ENCODE results near the gene CNTNAP2. TPM values are rescaled to one million over a fixed set of nuclear protein-coding genes. Genes with fewer than 3 reads are reported as not detected.

CNTNAP2 gene
- total and polyA plus RNA-seq, 9 of the 15 experiments (the other 6 are each of a cell fraction or from before 2014, with no cell fraction given): 0.04 to 0.62 (median 0.09) TPM; not detected in 4

DNA sequence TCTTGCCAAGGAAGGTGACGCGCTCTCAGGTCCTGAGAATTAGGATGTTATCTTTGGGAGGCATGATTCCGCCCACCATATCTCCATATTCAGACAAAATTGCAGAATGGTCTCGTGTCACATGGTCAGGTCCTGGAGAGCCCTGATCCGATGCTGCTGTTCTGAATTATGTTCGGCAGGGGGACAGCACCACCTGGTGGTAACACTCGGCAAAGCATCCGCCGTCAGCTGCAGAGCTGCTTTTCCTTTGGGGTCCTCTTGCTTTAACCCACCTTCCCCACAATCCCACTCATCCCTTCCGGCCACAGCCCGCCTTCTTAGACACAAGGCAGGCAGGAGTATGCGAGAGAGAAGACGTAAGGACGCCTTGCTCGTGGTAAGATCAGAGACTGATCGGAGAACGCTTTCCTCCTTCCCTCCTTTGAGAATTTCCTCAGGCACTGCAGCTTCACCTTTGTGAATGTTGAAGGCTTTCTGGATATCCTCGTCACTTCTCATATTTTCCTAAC, 2146.2 kb downstream of the CNTNAP2 start (continued):
- no peak for TF ChIP-seq THAP12 (CRISPR knock-in tag; IDR thresholded peaks at IDR 0.05)
- TF ChIP-seq BRCA1 (IDR thresholded peaks at IDR 0.05): no peak
- no peak for TF ChIP-seq BRCA1 (CRISPR knock-in tag; IDR thresholded peaks at IDR 0.05)
- no peak for TF ChIP-seq STAT5A (IDR thresholded peaks at IDR 0.05; ENCODE audit: borderline replicate concordance, low read length)
- TF ChIP-seq CC2D1A (IDR thresholded peaks at IDR 0.05): 0 out of 2 replicates have a peak, but pooled peaks have one; percentile 45
- TF ChIP-seq ZNF121 (CRISPR knock-in tag; conservative IDR thresholded peaks at IDR 0.05): no peak
- TF ChIP-seq SRF (CRISPR knock-in tag; IDR thresholded peaks at IDR 0.05): no peak
- TF ChIP-seq, protein P1, sequence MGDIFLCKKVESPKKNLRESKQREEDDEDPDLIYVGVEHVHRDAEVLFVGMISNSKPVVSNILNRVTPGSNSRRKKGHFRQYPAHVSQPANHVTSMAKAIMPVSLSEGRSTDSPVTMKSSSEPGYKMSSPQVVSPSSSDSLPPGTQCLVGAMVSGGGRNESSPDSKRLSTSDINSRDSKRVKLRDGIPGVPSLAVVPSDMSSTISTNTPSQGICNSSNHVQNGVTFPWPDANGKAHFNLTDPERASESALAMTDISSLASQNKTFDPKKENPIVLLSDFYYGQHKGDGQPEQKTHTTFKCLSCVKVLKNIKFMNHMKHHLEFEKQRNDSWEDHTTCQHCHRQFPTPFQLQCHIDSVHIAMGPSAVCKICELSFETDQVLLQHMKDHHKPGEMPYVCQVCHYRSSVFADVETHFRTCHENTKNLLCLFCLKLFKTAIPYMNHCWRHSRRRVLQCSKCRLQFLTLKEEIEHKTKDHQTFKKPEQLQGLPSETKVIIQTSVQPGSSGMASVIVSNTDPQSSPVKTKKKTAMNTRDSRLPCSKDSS (IDR thresholded peaks at IDR 0.05; ENCODE audit: low read depth, partially characterized antibody): no peak
- no peak for TF ChIP-seq KHSRP (IDR thresholded peaks at IDR 0.05)
- TF ChIP-seq SIN3A (IDR thresholded peaks at IDR 0.05; ENCODE audit: borderline replicate concordance in 2 of 2, control insufficient read depth in 1 of 2, low read depth in 2 of 2, low read length in 2 of 2): no peak
- no peak for TF ChIP-seq PHTF2 (CRISPR knock-in tag; IDR thresholded peaks at IDR 0.05)
- TF ChIP-seq, protein P2, sequence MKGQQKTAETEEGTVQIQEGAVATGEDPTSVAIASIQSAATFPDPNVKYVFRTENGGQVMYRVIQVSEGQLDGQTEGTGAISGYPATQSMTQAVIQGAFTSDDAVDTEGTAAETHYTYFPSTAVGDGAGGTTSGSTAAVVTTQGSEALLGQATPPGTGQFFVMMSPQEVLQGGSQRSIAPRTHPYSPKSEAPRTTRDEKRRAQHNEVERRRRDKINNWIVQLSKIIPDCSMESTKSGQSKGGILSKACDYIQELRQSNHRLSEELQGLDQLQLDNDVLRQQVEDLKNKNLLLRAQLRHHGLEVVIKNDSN (CRISPR knock-in tag; IDR thresholded peaks at IDR 0.05): peak; percentile 56
- TF ChIP-seq DEAF1 (CRISPR knock-in tag; IDR thresholded peaks at IDR 0.05): peak; percentile 58
- peak; percentile 45; the same call in 1 of the 2 replicates for TF ChIP-seq KLF16 (IDR thresholded peaks at IDR 0.05)
- TF ChIP-seq, protein P3, sequence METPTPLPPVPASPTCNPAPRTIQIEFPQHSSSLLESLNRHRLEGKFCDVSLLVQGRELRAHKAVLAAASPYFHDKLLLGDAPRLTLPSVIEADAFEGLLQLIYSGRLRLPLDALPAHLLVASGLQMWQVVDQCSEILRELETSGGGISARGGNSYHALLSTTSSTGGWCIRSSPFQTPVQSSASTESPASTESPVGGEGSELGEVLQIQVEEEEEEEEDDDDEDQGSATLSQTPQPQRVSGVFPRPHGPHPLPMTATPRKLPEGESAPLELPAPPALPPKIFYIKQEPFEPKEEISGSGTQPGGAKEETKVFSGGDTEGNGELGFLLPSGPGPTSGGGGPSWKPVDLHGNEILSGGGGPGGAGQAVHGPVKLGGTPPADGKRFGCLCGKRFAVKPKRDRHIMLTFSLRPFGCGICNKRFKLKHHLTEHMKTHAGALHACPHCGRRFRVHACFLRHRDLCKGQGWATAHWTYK (CRISPR knock-in tag; IDR thresholded peaks at IDR 0.05): no peak
- no peak for TF ChIP-seq ARID2 (IDR thresholded peaks at IDR 0.05)
- peak; percentile 35; the same call in 1 of the 2 replicates for TF ChIP-seq MYC (IDR thresholded peaks at IDR 0.05; ENCODE audit: low read depth, low read length)
- no peak for TF ChIP-seq MYC (CRISPR knock-in tag; IDR thresholded peaks at IDR 0.05; ENCODE audit: borderline replicate concordance, low read depth)
- TF ChIP-seq, protein P4, sequence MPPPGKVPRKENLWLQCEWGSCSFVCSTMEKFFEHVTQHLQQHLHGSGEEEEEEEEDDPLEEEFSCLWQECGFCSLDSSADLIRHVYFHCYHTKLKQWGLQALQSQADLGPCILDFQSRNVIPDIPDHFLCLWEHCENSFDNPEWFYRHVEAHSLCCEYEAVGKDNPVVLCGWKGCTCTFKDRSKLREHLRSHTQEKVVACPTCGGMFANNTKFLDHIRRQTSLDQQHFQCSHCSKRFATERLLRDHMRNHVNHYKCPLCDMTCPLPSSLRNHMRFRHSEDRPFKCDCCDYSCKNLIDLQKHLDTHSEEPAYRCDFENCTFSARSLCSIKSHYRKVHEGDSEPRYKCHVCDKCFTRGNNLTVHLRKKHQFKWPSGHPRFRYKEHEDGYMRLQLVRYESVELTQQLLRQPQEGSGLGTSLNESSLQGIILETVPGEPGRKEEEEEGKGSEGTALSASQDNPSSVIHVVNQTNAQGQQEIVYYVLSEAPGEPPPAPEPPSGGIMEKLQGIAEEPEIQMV (tag; conservative IDR thresholded peaks at IDR 0.05; ENCODE audit: low read depth): no peak
- TF ChIP-seq FUS (optimal IDR thresholded peaks at IDR 0.05; ENCODE audit: low read depth, low read length): no peak
